GM13976 (cell line): ENCODE measurements around the gene NOMO2.
A peak's percentile ranks its signal among the peaks of the same experiment; 100 is the strongest.
"Not testable (repeated sequence)": the region's sequence is repeated elsewhere in the genome, so short reads cannot be mapped to it uniquely, and the experiment has no call there.

Source experiments
- DNase-seq: peaks from one replicate; pipeline ENCODE4 v3.0.0; 2012; ENCODE audit warnings: low spot score
- in situ Hi-C: fragments of 300-500 bp; cut with MboI; formaldehyde crosslinking; loops from one replicate; pipeline ENCODE4 v1.12.0; 2022; ENCODE audit warnings: low sequenced_read_pairs, mixed read lengths, inconsistent platforms; ENCODE audit not compliant: unreplicated experiment

Gene NOMO2

GRCh38 chr16:18561727-18562314 lies at the start of gene NOMO2:
TSS of gene NOMO2 (minus strand) at chr16:18562097. CDS start at chr16:18562040, 57 bp downstream.
- in situ Hi-C loops, DNase-seq: not testable (repeated sequence)

GRCh38 chr16:18610147-18610803 lies 48.4 kb upstream of the NOMO2 start:
- DNase-seq, in situ Hi-C loops: not testable (repeated sequence)

GRCh38 chr16:18608271-18608670 lies 46.4 kb upstream of the NOMO2 start:
- DNase-seq, in situ Hi-C loops: not testable (repeated sequence)

GRCh38 chr16:18603572-18604246 lies 41.8 kb upstream of the NOMO2 start:
- in situ Hi-C loops, DNase-seq: not testable (repeated sequence)

GRCh38 chr16:18598582-18598981 lies 36.7 kb upstream of the NOMO2 start:
- DNase-seq: not testable (repeated sequence)

GRCh38 chr16:18597734-18598133 lies 35.8 kb upstream of the NOMO2 start:
- in situ Hi-C loops, DNase-seq: not testable (repeated sequence)

More at GRCh38 chr16:18598582-18598981, 36.7 kb upstream of the NOMO2 start:
- in situ Hi-C loops: not testable (repeated sequence)

GRCh38 chr16:18597319-18597718 lies 35.4 kb upstream of the NOMO2 start:
- in situ Hi-C loops, DNase-seq: not testable (repeated sequence)

- in situ Hi-C loops, DNase-seq: not testable (repeated sequence)
These were observed 33.9 kb upstream of the NOMO2 start for GRCh38 chr16:18595796-18596195.

GRCh38 chr16:18594880-18595279 lies 33.0 kb upstream of the NOMO2 start:
- in situ Hi-C loops: not testable (repeated sequence)
- peak; percentile 9 for DNase-seq

GRCh38 chr16:18593904-18594303 lies 32.0 kb upstream of the NOMO2 start:
- peak; percentile 3 for DNase-seq
- in situ Hi-C loops: not testable (repeated sequence)

- peak; percentile 32 for DNase-seq
- in situ Hi-C loops: not testable (repeated sequence)
These were observed 31.1 kb upstream of the NOMO2 start for GRCh38 chr16:18592982-18593381.

- DNase-seq, in situ Hi-C loops: not testable (repeated sequence)
These were observed 30.0 kb upstream of the NOMO2 start for GRCh38 chr16:18591908-18592307.

GRCh38 chr16:18591441-18591840 lies 29.5 kb upstream of the NOMO2 start:
- DNase-seq, in situ Hi-C loops: not testable (repeated sequence)

- in situ Hi-C loops, DNase-seq: not testable (repeated sequence)
These were observed 27.9 kb upstream of the NOMO2 start for GRCh38 chr16:18589806-18590205.

GRCh38 chr16:18586560-18587540 lies 25.0 kb upstream of the NOMO2 start:
- in situ Hi-C loops, DNase-seq: not testable (repeated sequence)

GRCh38 chr16:18585789-18586188 lies 23.9 kb upstream of the NOMO2 start:
- DNase-seq, in situ Hi-C loops: not testable (repeated sequence)
